Right atrium auricular region (tissue), 2 donors: ENCODE measurements around the gene SAMHD1. TPM values are rescaled to one million over a fixed set of nuclear protein-coding genes. Genes with fewer than 3 reads are reported as not detected.
"Not testable (repeated sequence)": the region's sequence is repeated elsewhere in the genome, so short reads cannot be mapped to it uniquely, and the experiment has no call there.

Experiments
- DNase-seq: peaks from one replicate; pipeline ENCODE4 v3.0.0-alpha.2; 2019; ENCODE audit warnings: low spot score
- H3K27ac ChIP-seq, 2 donors: fragments of 200-600 bp; sonication (generic); 1 replicate in 1 of 2; 2 replicates in 1 of 2; pipeline ENCODE4 v1.5.1; 2016 to 2019
- H3K27me3 ChIP-seq, 2 donors: fragments of 200-600 bp; sonication (generic); one replicate each; pipeline versions ENCODE4 v1.5.1 to v1.6.0; 2017 to 2019
- H3K36me3 ChIP-seq: fragments of 200-600 bp; sonication (generic); one replicate; pipeline ENCODE4 v1.5.1; 2016
- H3K4me1 ChIP-seq, 2 donors: fragments of 200-600 bp; sonication (generic); one replicate each; pipeline versions ENCODE4 v1.5.1 to v1.6.0; 2017 to 2019
- H3K4me3 ChIP-seq, 2 donors: fragments of 200-600 bp; sonication (generic); 1 replicate in 1 of 2; 2 replicates in 1 of 2; pipeline ENCODE4 v1.5.1; 2017 to 2019; ENCODE audit warnings: mild to moderate bottlenecking in 1 of 2, moderate library complexity in 1 of 2
- H3K9me3 ChIP-seq, 2 donors: fragments of 200-600 bp; sonication (generic); one replicate each; pipeline ENCODE4 v1.5.1; 2019
- CTCF ChIP-seq, 2 donors: fragments of 200-600 bp; sonication (generic); IDR thresholded peaks; one replicate each; pipeline ENCODE4 v1.5.1; 2019; ENCODE audit warnings: antibody characterized with exemption in 2 of 2
- total RNA-seq, 2 donors: library from RNA; depleted of rRNA; stranded (reverse); fragments of >200 nt; gene quantifications; one replicate each; pipeline ENCODE4 v1.1.0, GENCODE V29; 2016

The SAMHD1 gene
- total RNA-seq, 2 donors from 2014 or later = 87.2 to 144 TPM

- Histone ChIP-seq H3K4me1 (no peaks in the 10 kb centered on the region), H3K36me3 (no peaks in the 10 kb centered on the region), H3K9me3 (no peaks in the 10 kb centered on the region), H3K27me3 (no peaks in the 10 kb centered on the region), H3K27ac (no peak overlapping the region), H3K4me3 (no peak overlapping the region)
- TF ChIP-seq CTCF (IDR thresholded peaks at IDR 0.05) = no peak
- no peak for DNase-seq
Measured at GRCh38 chr20:36876473-36876833, 75.1 kb downstream of the SAMHD1 start.

- TF ChIP-seq CTCF (IDR thresholded peaks at IDR 0.05) = no peak
- no peak within 1 kb of the TSS for H3K27ac ChIP-seq
- no peaks in the 10 kb centered on the region for H3K4me1 ChIP-seq
- no peaks in the 10 kb centered on the region for H3K9me3 ChIP-seq
- H3K36me3 ChIP-seq = no peaks in the 10 kb centered on the region
- no peak for DNase-seq
- H3K4me3 ChIP-seq = no peak within 1 kb of the TSS
- H3K27me3 ChIP-seq = no peaks in the 10 kb centered on the region
Measured at GRCh38 chr20:36875702-36876472, 75.6 kb downstream of the SAMHD1 start, which contains the start of gene TLDC2. Gene TLDC2 (plus strand): TSS chr20:36876138. CDS start chr20:36876175, 37 bp downstream.

GRCh38 chr20:36875093-36875492 is 76.4 kb downstream of the SAMHD1 start:
- not testable (repeated sequence) for H3K4me1 ChIP-seq, DNase-seq, H3K27me3 ChIP-seq, H3K27ac ChIP-seq, H3K36me3 ChIP-seq, H3K4me3 ChIP-seq, H3K9me3 ChIP-seq

GRCh38 chr20:36873498-36874189 is 77.9 kb downstream of the SAMHD1 start:
- no peak for DNase-seq
- no peak for TF ChIP-seq CTCF (IDR thresholded peaks at IDR 0.05)
- Histone ChIP-seq H3K4me1 (no peaks in the 10 kb centered on the region), H3K27me3 (no peaks in the 10 kb centered on the region), H3K27ac (no peak overlapping the region), H3K9me3 (no peaks in the 10 kb centered on the region), H3K36me3 (no peaks in the 10 kb centered on the region), H3K4me3 (no peak overlapping the region)

- no peaks in the 10 kb centered on the region for H3K4me1 ChIP-seq
- no peaks in the 10 kb centered on the region for H3K27me3 ChIP-seq
- no peak for DNase-seq
- H3K36me3 ChIP-seq = no peaks in the 10 kb centered on the region
- no peaks in the 10 kb centered on the region for H3K9me3 ChIP-seq
- H3K4me3 ChIP-seq = no peak overlapping the region
- no peak for TF ChIP-seq CTCF (IDR thresholded peaks at IDR 0.05)
- no peak overlapping the region for H3K27ac ChIP-seq
Measured at GRCh38 chr20:36872852-36873251, 78.7 kb downstream of the SAMHD1 start.

- Histone ChIP-seq H3K36me3 (no peaks in the 10 kb centered on the region), H3K9me3 (no peaks in the 10 kb centered on the region), H3K4me3 (no peak overlapping the region), H3K4me1 (no peaks in the 10 kb centered on the region), H3K27ac (no peak overlapping the region), H3K27me3 (no peaks in the 10 kb centered on the region)
- no peak for TF ChIP-seq CTCF (IDR thresholded peaks at IDR 0.05)
- no peak for DNase-seq
Measured at GRCh38 chr20:36871640-36872570, 79.6 kb downstream of the SAMHD1 start.
